MM.1S (cell line): ENCODE results near the gene BCAP31.

Experiments used
- DNase-seq: peaks from one replicate; pipeline ENCODE4 v3.0.0-alpha.2; 2015
- H2AFZ ChIP-seq: fragments of 300-600 bp; sonication (generic); 2 replicates; pipeline ENCODE4 v1.6.0; 2016; ENCODE audit warnings: antibody characterized with exemption, low read length
- H3F3A ChIP-seq: fragments of 300-600 bp; sonication (generic); 2 replicates; pipeline ENCODE4 v1.6.1; 2016; ENCODE audit warnings: mild to moderate bottlenecking, antibody characterized with exemption, low read length, moderate library complexity, mixed read lengths; ENCODE audit not compliant: insufficient read depth
- H3K27ac ChIP-seq: fragments of 300-600 bp; sonication (generic); 2 replicates; pipeline ENCODE4 v1.5.1; 2016; ENCODE audit warnings: mild to moderate bottlenecking, low read length
- H3K27me3 ChIP-seq: fragments of 300-600 bp; sonication (generic); replicated peaks from 2 replicates; pipeline ENCODE4 v1.6.0; 2016; ENCODE audit warnings: low read length; ENCODE audit not compliant: insufficient read depth
- H3K36me3 ChIP-seq: fragments of 300-600 bp; sonication (generic); replicated peaks from 2 replicates; pipeline ENCODE4 v1.6.1; 2016; ENCODE audit warnings: mild to moderate bottlenecking, low read length, mixed read lengths; ENCODE audit not compliant: insufficient read depth
- H3K4me1 ChIP-seq: fragments of 300-600 bp; sonication (generic); 2 replicates; pipeline ENCODE4 v1.6.1; 2016; ENCODE audit warnings: low read length, mixed read lengths
- H3K4me2 ChIP-seq: fragments of 300-600 bp; sonication (generic); 2 replicates; pipeline ENCODE4 v1.6.0; 2016; ENCODE audit warnings: low read depth, low read length
- H3K4me3 ChIP-seq: fragments of 300-600 bp; sonication (generic); 2 replicates; pipeline ENCODE4 v1.5.1; 2016; ENCODE audit warnings: low read length, mixed read lengths
- H3K79me2 ChIP-seq: fragments of 300-600 bp; sonication (generic); 2 replicates; pipeline ENCODE4 v1.6.1; 2016; ENCODE audit warnings: mixed run types, low read length, mixed read lengths
- H3K9ac ChIP-seq: fragments of 300-600 bp; sonication (generic); 2 replicates; pipeline ENCODE4 v1.6.1; 2016; ENCODE audit warnings: low read length, mixed read lengths
- H3K9me2 ChIP-seq: fragments of 300-600 bp; sonication (generic); replicated peaks from 2 replicates; pipeline ENCODE4 v1.6.1; 2016; ENCODE audit warnings: mild to moderate bottlenecking, low read length, mixed read lengths; ENCODE audit not compliant: insufficient read depth
- H3K9me3 ChIP-seq: fragments of 300-600 bp; sonication (generic); replicated peaks from 2 replicates; pipeline ENCODE4 v1.6.1; 2016; ENCODE audit warnings: mild to moderate bottlenecking, low read length, mixed read lengths; ENCODE audit not compliant: insufficient read depth
- H4K20me1 ChIP-seq: fragments of 300-600 bp; sonication (generic); 2 replicates; pipeline ENCODE4 v1.6.1; 2016; ENCODE audit warnings: mild to moderate bottlenecking, low read length, moderate library complexity, mixed read lengths; ENCODE audit not compliant: insufficient read depth
- CTCF ChIP-seq: fragments of 300-600 bp; sonication (generic); IDR thresholded peaks from 2 replicates; pipeline ENCODE4 v1.5.1; 2016; ENCODE audit warnings: antibody characterized with exemption, low read length, mixed read lengths
- EZH2 ChIP-seq: fragments of 300-600 bp; sonication (generic); optimal IDR thresholded peaks from 2 replicates; pipeline ENCODE3; 2017; ENCODE audit warnings: low read depth, mild to moderate bottlenecking, antibody characterized with exemption, low read length, mixed read lengths
- EZH2phosphoT487 ChIP-seq: fragments of 300-600 bp; sonication (generic); IDR thresholded peaks from 2 replicates; pipeline ENCODE4 v1.6.1; 2018; ENCODE audit warnings: antibody characterized with exemption, low read length

BCAP31 gene

GRCh38 chrX:153657161-153657560 lies 67.0 kb downstream of the BCAP31 start:
- Histone ChIP-seq H3K9me2 (no peaks in the 10 kb centered on the region), H3K4me2 (no peak overlapping the region), H3K27me3 (peaks cover 61% of the 10 kb centered on the region), H3K79me2 (no peaks in the 10 kb centered on the region), H2AFZ (no peak overlapping the region), H3K9me3 (no peaks in the 10 kb centered on the region), H3K9ac (no peak overlapping the region), H3K4me1 (no peaks in the 10 kb centered on the region), H3F3A (no peaks in the 10 kb centered on the region), H3K36me3 (no peaks in the 10 kb centered on the region), H3K4me3 (no peak overlapping the region), H4K20me1 (no peaks in the 10 kb centered on the region), H3K27ac (no peak overlapping the region)
- no peak for DNase-seq
- TF ChIP-seq EZH2phosphoT487 (no peak), EZH2 (no peak), CTCF (no peak)

GRCh38 chrX:153653556-153653955 lies 70.6 kb downstream of the BCAP31 start:
- Histone ChIP-seq H3K9ac (no peak overlapping the region), H4K20me1 (no peaks in the 10 kb centered on the region), H3K9me3 (no peaks in the 10 kb centered on the region), H3K4me3 (no peak overlapping the region), H3K27ac (no peak overlapping the region), H3K27me3 (peaks cover 37% of the 10 kb centered on the region), H3K4me1 (no peaks in the 10 kb centered on the region), H2AFZ (no peak overlapping the region), H3K4me2 (no peak overlapping the region), H3F3A (no peaks in the 10 kb centered on the region), H3K79me2 (no peaks in the 10 kb centered on the region), H3K36me3 (no peaks in the 10 kb centered on the region), H3K9me2 (no peaks in the 10 kb centered on the region)
- DNase-seq: no peak
- TF ChIP-seq EZH2phosphoT487 (no peak), EZH2 (no peak), CTCF (no peak)

GRCh38 chrX:153651540-153652079 lies 72.6 kb downstream of the BCAP31 start:
- Histone ChIP-seq H3K9me2 (no peaks in the 10 kb centered on the region), H3K27ac (no peak overlapping the region), H4K20me1 (no peaks in the 10 kb centered on the region), H3K36me3 (no peaks in the 10 kb centered on the region), H3K9me3 (no peaks in the 10 kb centered on the region), H3F3A (no peaks in the 10 kb centered on the region), H3K9ac (no peak overlapping the region), H2AFZ (no peak overlapping the region), H3K4me3 (no peak overlapping the region), H3K79me2 (no peaks in the 10 kb centered on the region), H3K4me1 (no peaks in the 10 kb centered on the region), H3K4me2 (no peak overlapping the region), H3K27me3 (peaks cover 32% of the 10 kb centered on the region)
- DNase-seq: no peak
- peak; percentile 35 for TF ChIP-seq CTCF
- TF ChIP-seq EZH2: no peak
- no peak for TF ChIP-seq EZH2phosphoT487
